H9 (cell line): ENCODE data around the gene RNF126. TPM values are rescaled to one million over a fixed set of nuclear protein-coding genes. Genes with fewer than 3 reads are reported as not detected.

Source experiments
- DNase-seq: peaks from one replicate; pipeline ENCODE4 v3.0.0-alpha.2; 2017
- H2AFZ ChIP-seq: one replicate; pipeline ENCODE4 v1.6.1; 2013; ENCODE audit warnings: mild to moderate bottlenecking, low read length, control low read depth, moderate library complexity
- H2AK5ac ChIP-seq: 2 replicates; pipeline ENCODE4 v1.6.1; 2013; ENCODE audit warnings: low read length, control low read depth, mixed read lengths; ENCODE audit not compliant: insufficient read length
- H2BK120ac ChIP-seq: one replicate; pipeline ENCODE4 v1.6.1; 2013; ENCODE audit warnings: low read depth, mild to moderate bottlenecking, low read length, control low read depth, inconsistent platforms; ENCODE audit not compliant: poor library complexity, severe bottlenecking
- H2BK12ac ChIP-seq: 2 replicates; pipeline ENCODE4 v1.6.1; 2013; ENCODE audit warnings: low read length, control low read depth, mixed read lengths, low read depth; ENCODE audit not compliant: insufficient read length
- H2BK15ac ChIP-seq: 2 replicates; pipeline ENCODE4 v1.6.1; 2013; ENCODE audit warnings: low read depth, low read length, control low read depth
- H2BK20ac ChIP-seq: one replicate; pipeline ENCODE4 v1.6.1; 2013; ENCODE audit warnings: low read depth, mild to moderate bottlenecking, low read length, control low read depth, inconsistent platforms; ENCODE audit not compliant: poor library complexity, severe bottlenecking
- H2BK5ac ChIP-seq: 2 replicates; pipeline ENCODE4 v1.6.1; 2013; ENCODE audit warnings: low read length, control low read depth, mixed read lengths; ENCODE audit not compliant: insufficient read length
- H3K14ac ChIP-seq: 2 replicates; pipeline ENCODE4 v1.6.1; 2013; ENCODE audit warnings: low read length, control low read depth; ENCODE audit not compliant: insufficient read depth
- H3K18ac ChIP-seq: 2 replicates; pipeline ENCODE4 v1.6.1; 2013; ENCODE audit warnings: low read depth, mild to moderate bottlenecking, mixed read lengths, low read length, control low read depth; ENCODE audit not compliant: insufficient read length
- H3K23ac ChIP-seq: 2 replicates; pipeline ENCODE4 v1.6.1; 2013; ENCODE audit warnings: low read length, control low read depth, mixed read lengths, low read depth; ENCODE audit not compliant: insufficient read length
- H3K23me2 ChIP-seq: 2 replicates; pipeline ENCODE4 v1.6.1; 2013; ENCODE audit warnings: low read depth, mild to moderate bottlenecking, mixed read lengths, low read length, control low read depth; ENCODE audit not compliant: insufficient read length, poor library complexity, severe bottlenecking
- H3K27ac ChIP-seq: 2 replicates; pipeline ENCODE4 v1.5.1; 2013; ENCODE audit warnings: low read length, control low read depth, mixed read lengths, low read depth; ENCODE audit not compliant: insufficient read length
- H3K27me3 ChIP-seq: 2 replicates; pipeline ENCODE4 v1.6.1; 2013; ENCODE audit warnings: low read length, control low read depth, inconsistent platforms; ENCODE audit not compliant: insufficient read depth
- H3K4ac ChIP-seq: 2 replicates; pipeline ENCODE4 v1.6.1; 2013; ENCODE audit warnings: low read depth, mild to moderate bottlenecking, control low read depth, inconsistent platforms, low read length, moderate library complexity
- H3K4me1 ChIP-seq: 2 replicates; pipeline ENCODE4 v1.6.1; 2013; ENCODE audit warnings: low read length, control low read depth, inconsistent platforms; ENCODE audit not compliant: insufficient read depth
- H3K4me2 ChIP-seq: 2 replicates; pipeline ENCODE4 v1.6.1; 2013; ENCODE audit warnings: low read length, control low read depth, mixed read lengths; ENCODE audit not compliant: insufficient read length, insufficient read depth
- H3K56ac ChIP-seq: 2 replicates; pipeline ENCODE4 v1.6.1; 2013; ENCODE audit warnings: low read depth, mild to moderate bottlenecking, mixed read lengths, low read length, control low read depth; ENCODE audit not compliant: insufficient read length
- H3K79me1 ChIP-seq: 2 replicates; pipeline ENCODE4 v1.6.1; 2013; ENCODE audit warnings: low read depth, mild to moderate bottlenecking, moderate library complexity, low read length, control low read depth, inconsistent platforms; ENCODE audit not compliant: insufficient read depth, poor library complexity, severe bottlenecking
- H3K79me2 ChIP-seq: 2 replicates; pipeline ENCODE4 v1.6.1; 2013; ENCODE audit warnings: low read length, control low read depth, inconsistent platforms; ENCODE audit not compliant: insufficient read depth
- H3K9ac ChIP-seq: 2 replicates; pipeline ENCODE4 v1.6.1; 2013; ENCODE audit warnings: low read length, control low read depth, mixed read lengths; ENCODE audit not compliant: insufficient read length; ENCODE audit errors: extremely low read depth
- H3K9me3 ChIP-seq: one replicate; pipeline ENCODE4 v1.6.1; 2013; ENCODE audit warnings: low read depth, low read length, inconsistent platforms; ENCODE audit not compliant: control insufficient read depth
- H3T11ph ChIP-seq: one replicate; pipeline ENCODE4 v1.6.1; 2013; ENCODE audit warnings: mild to moderate bottlenecking, low read length, control low read depth, inconsistent platforms
- H4K20me1 ChIP-seq: one replicate; pipeline ENCODE4 v1.6.1; 2013; ENCODE audit not compliant: control insufficient read depth, insufficient read length, insufficient read depth
- H4K5ac ChIP-seq: 2 replicates; pipeline ENCODE4 v1.6.1; 2013; ENCODE audit warnings: low read depth, mild to moderate bottlenecking, mixed read lengths, low read length, control low read depth; ENCODE audit not compliant: insufficient read length
- H4K8ac ChIP-seq: replicated peaks from 2 replicates; pipeline ENCODE4 v1.6.1; 2013; ENCODE audit warnings: low read length, control low read depth, mixed read lengths, low read depth; ENCODE audit not compliant: insufficient read length
- H4K91ac ChIP-seq: 2 replicates; pipeline ENCODE4 v1.6.1; 2013; ENCODE audit warnings: low read depth, mild to moderate bottlenecking, moderate library complexity, mixed read lengths, low read length, control low read depth; ENCODE audit not compliant: insufficient read length
- H3K27ac Mint-ChIP-seq, 3 experiments: 2 replicates in 2 of 3; 3 replicates in 1 of 3; pipeline ENCODE4 v1.8.0; 2020 to 2021; ENCODE audit warnings: mixed read lengths in 3 of 3, mild to moderate bottlenecking in 1 of 3, moderate library complexity in 1 of 3
- H3K27me3 Mint-ChIP-seq: 2 replicates; pipeline ENCODE4 v1.8.0; 2021; ENCODE audit warnings: low read depth, mild to moderate bottlenecking, moderate library complexity, mixed read lengths
- H3K36me3 Mint-ChIP-seq, 3 experiments: 2 replicates in 2 of 3; 3 replicates in 1 of 3; pipeline ENCODE4 v1.8.0; 2020 to 2021; ENCODE audit warnings: low read depth in 3 of 3, mixed read lengths in 3 of 3; ENCODE audit not compliant: insufficient read depth in 1 of 3
- H3K4me1 Mint-ChIP-seq, 2 experiments: 2 replicates each; pipeline ENCODE4 v1.8.0; 2020; ENCODE audit warnings: mixed read lengths in 2 of 2
- H3K4me3 Mint-ChIP-seq, 2 experiments: 2 replicates in 1 of 2; 3 replicates in 1 of 2; pipeline ENCODE4 v1.8.0; 2020 to 2021; ENCODE audit warnings: mild to moderate bottlenecking in 2 of 2, mixed read lengths in 2 of 2, moderate library complexity in 1 of 2
- H3K9me3 Mint-ChIP-seq, 2 experiments: 2 replicates in 1 of 2; 3 replicates in 1 of 2; pipeline ENCODE4 v1.8.0; 2020; ENCODE audit warnings: mild to moderate bottlenecking in 2 of 2, mixed read lengths in 2 of 2, moderate library complexity in 1 of 2
- WGBS: extraction: QIAGEN DNeasy Blood & Tissue Kit; methylation state at CpG from one replicate; pipeline ENCODE4 v1.1.7; 2013; ENCODE audit warnings: missing lambda C conversion rate, low lambda C conversion rate, mixed read lengths; ENCODE audit not compliant: insufficient read length; ENCODE audit errors: extremely low coverage; 5-methylcytosine and 5-hydroxymethylcytosine counted together
- total RNA-seq: library from RNA; stranded (reverse); gene quantifications from 2 replicates; pipeline ENCODE4 v1.2.1, GENCODE V29; 2021
- TF ChIP-seq, protein P1 (sequence below): fragments of 200-600 bp; sonication (generic); conservative IDR thresholded peaks from 3 replicates; pipeline ENCODE4 v1.8.0; 2021; ENCODE audit warnings: antibody characterized with exemption, mild to moderate bottlenecking

The RNF126 gene
- total RNA-seq, 1 experiment from 2014 or later: 81.9 TPM

DNA sequence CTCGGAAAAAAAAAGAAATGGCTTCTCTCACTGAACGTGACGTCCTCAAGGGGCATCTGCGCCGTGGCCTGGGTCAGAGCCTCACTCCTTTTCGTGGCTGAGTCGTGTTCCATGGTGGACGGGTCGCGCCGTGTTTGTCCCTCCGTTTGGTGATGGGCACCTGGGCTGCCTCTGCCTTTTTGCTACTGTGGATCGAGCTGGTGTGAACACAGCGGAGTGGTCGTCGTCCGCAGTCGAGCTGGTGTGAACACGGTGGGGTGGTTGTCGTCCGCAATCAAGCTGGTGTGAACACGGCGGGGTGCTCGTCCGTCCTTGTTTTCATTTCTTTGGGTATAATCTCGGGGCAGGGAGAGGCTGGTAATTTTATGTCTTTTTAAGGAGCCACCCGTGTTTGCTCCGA, 61.7 kb downstream of the RNF126 start:
- Histone ChIP-seq H3K4me2 (no peak overlapping the region), H3K27ac (no peak overlapping the region), H3K23me2 (no peaks in the 10 kb centered on the region), H2BK5ac (no peak overlapping the region), H3K79me1 (no peaks in the 10 kb centered on the region), H3K18ac (no peak overlapping the region), H3K14ac (no peak overlapping the region), H3T11ph (no peak overlapping the region), H3K9ac (no peak overlapping the region), H4K8ac (no peak overlapping the region), H3K27me3 (no peaks in the 10 kb centered on the region), H3K4ac (no peak overlapping the region), H2AK5ac (no peak overlapping the region), H3K79me2 (no peaks in the 10 kb centered on the region), H3K56ac (no peak overlapping the region), H4K91ac (no peak overlapping the region), H2BK120ac (no peak overlapping the region), H3K4me1 (no peaks in the 10 kb centered on the region), H2BK15ac (no peak overlapping the region), H2BK12ac (no peak overlapping the region), H3K9me3 (peaks cover 5% of the 10 kb centered on the region), H4K5ac (no peak overlapping the region), H4K20me1 (no peaks in the 10 kb centered on the region), H2BK20ac (no peak overlapping the region), H3K23ac (no peak overlapping the region), H2AFZ (no peak overlapping the region)
- no peak for DNase-seq
- WGBS: no CpG with 5 or more reads among the region's 28 CpGs
- H3K4me1 Mint-ChIP-seq: no peaks in the 10 kb centered on the region
- TF ChIP-seq, protein P1, sequence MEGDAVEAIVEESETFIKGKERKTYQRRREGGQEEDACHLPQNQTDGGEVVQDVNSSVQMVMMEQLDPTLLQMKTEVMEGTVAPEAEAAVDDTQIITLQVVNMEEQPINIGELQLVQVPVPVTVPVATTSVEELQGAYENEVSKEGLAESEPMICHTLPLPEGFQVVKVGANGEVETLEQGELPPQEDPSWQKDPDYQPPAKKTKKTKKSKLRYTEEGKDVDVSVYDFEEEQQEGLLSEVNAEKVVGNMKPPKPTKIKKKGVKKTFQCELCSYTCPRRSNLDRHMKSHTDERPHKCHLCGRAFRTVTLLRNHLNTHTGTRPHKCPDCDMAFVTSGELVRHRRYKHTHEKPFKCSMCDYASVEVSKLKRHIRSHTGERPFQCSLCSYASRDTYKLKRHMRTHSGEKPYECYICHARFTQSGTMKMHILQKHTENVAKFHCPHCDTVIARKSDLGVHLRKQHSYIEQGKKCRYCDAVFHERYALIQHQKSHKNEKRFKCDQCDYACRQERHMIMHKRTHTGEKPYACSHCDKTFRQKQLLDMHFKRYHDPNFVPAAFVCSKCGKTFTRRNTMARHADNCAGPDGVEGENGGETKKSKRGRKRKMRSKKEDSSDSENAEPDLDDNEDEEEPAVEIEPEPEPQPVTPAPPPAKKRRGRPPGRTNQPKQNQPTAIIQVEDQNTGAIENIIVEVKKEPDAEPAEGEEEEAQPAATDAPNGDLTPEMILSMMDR: no peak
- H3K4me3 Mint-ChIP-seq: no peak overlapping the region
- no peak overlapping the region for H3K27ac Mint-ChIP-seq
- peaks cover 12% of the 10 kb centered on the region for H3K27me3 Mint-ChIP-seq
- peaks cover 29 to 37% of the 10 kb centered on the region in 2 experiments for H3K9me3 Mint-ChIP-seq
- H3K36me3 Mint-ChIP-seq: peaks cover 0 to 2% (median 0%) of the 10 kb centered on the region in 3 experiments; a peak in 1 of 7 replicates

Other genes starting within 250 kb of the RNF126 start
- gene SHC2, start 202.2 kb downstream of the RNF126 start, total RNA-seq: 16.6 and 18.0 TPM in 2 replicates
- gene MADCAM1, start 166.7 kb downstream of the RNF126 start, total RNA-seq: 0.72 and 1.2 TPM in 2 replicates
- 7.4 and 8.1 TPM in 2 replicates for gene TPGS1, start 155.7 kb downstream of the RNF126 start, total RNA-seq
- gene CDC34, start 131.5 kb downstream of the RNF126 start, total RNA-seq: 109 and 112 TPM in 2 replicates
- 0.64 and 0.66 TPM in 2 replicates for gene GZMM, start 119.2 kb downstream of the RNF126 start, total RNA-seq
- 715 and 719 TPM in 2 replicates for gene BSG, start 90.6 kb downstream of the RNF126 start, total RNA-seq
- gene HCN2, start 73.3 kb downstream of the RNF126 start, total RNA-seq: 3.7 and 4.1 TPM in 2 replicates
- gene POLRMT, start 29.7 kb downstream of the RNF126 start, total RNA-seq: 101 and 104 TPM in 2 replicates
- 0.72 and 0.99 TPM in 2 replicates for gene FGF22, start 23.3 kb downstream of the RNF126 start, total RNA-seq
- 6.8 and 9.1 TPM in 2 replicates for gene FSTL3, start 13.2 kb upstream of the RNF126 start, total RNA-seq
- gene PRSS57, start 32.2 kb upstream of the RNF126 start, total RNA-seq: 0.22 TPM in 1 of 2 replicates, not detected in the other
- gene PALM, start 45.7 kb upstream of the RNF126 start, total RNA-seq: 18.5 and 23.6 TPM in 2 replicates
- 0.44 and 0.83 TPM in 2 replicates for gene MISP, start 87.9 kb upstream of the RNF126 start, total RNA-seq
- 712 and 748 TPM in 2 replicates for gene PTBP1, start 134.2 kb upstream of the RNF126 start, total RNA-seq
- gene PLPPR3, start 158.7 kb upstream of the RNF126 start, total RNA-seq: 57.9 and 61.2 TPM in 2 replicates
- 0.77 and 1.6 TPM in 2 replicates for gene AZU1, start 164.6 kb upstream of the RNF126 start, total RNA-seq
- gene PRTN3, start 177.8 kb upstream of the RNF126 start, total RNA-seq: 0.31 TPM in 1 of 2 replicates, not detected in the other
- gene ELANE, start 189.1 kb upstream of the RNF126 start, total RNA-seq: not detected in 2 replicates
- 1.9 and 2.8 TPM in 2 replicates for gene CFD, start 196.4 kb upstream of the RNF126 start, total RNA-seq
- 83.1 and 84.1 TPM in 2 replicates for gene MED16, start 230.0 kb upstream of the RNF126 start, total RNA-seq
- not detected in 2 replicates for gene RNU6-9, start 230.3 kb upstream of the RNF126 start, total RNA-seq